ENCODE data around the gene BRI3.

BRI3 gene

GRCh38 chr7:98297626-98298286, 16.3 kb downstream of the BRI3 start:
- TF ChIP-seq SPI1 (IDR thresholded peaks at IDR 0.05; ENCODE audit: borderline replicate concordance, low read depth), result no peak
- no peak for TF ChIP-seq CTCF (IDR thresholded peaks at IDR 0.05; ENCODE audit: insufficient read depth, low read length)
- TF ChIP-seq POLR2AphosphoS5 (IDR thresholded peaks at IDR 0.05; ENCODE audit: low read depth), result no peak
- no peak for TF ChIP-seq GABPA (IDR thresholded peaks at IDR 0.05; ENCODE audit: low read depth)
- TF ChIP-seq, protein P1, sequence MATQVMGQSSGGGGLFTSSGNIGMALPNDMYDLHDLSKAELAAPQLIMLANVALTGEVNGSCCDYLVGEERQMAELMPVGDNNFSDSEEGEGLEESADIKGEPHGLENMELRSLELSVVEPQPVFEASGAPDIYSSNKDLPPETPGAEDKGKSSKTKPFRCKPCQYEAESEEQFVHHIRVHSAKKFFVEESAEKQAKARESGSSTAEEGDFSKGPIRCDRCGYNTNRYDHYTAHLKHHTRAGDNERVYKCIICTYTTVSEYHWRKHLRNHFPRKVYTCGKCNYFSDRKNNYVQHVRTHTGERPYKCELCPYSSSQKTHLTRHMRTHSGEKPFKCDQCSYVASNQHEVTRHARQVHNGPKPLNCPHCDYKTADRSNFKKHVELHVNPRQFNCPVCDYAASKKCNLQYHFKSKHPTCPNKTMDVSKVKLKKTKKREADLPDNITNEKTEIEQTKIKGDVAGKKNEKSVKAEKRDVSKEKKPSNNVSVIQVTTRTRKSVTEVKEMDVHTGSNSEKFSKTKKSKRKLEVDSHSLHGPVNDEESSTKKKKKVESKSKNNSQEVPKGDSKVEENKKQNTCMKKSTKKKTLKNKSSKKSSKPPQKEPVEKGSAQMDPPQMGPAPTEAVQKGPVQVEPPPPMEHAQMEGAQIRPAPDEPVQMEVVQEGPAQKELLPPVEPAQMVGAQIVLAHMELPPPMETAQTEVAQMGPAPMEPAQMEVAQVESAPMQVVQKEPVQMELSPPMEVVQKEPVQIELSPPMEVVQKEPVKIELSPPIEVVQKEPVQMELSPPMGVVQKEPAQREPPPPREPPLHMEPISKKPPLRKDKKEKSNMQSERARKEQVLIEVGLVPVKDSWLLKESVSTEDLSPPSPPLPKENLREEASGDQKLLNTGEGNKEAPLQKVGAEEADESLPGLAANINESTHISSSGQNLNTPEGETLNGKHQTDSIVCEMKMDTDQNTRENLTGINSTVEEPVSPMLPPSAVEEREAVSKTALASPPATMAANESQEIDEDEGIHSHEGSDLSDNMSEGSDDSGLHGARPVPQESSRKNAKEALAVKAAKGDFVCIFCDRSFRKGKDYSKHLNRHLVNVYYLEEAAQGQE (IDR thresholded peaks at IDR 0.05; ENCODE audit: insufficient replicate concordance, low read depth), result no peak

DNA sequence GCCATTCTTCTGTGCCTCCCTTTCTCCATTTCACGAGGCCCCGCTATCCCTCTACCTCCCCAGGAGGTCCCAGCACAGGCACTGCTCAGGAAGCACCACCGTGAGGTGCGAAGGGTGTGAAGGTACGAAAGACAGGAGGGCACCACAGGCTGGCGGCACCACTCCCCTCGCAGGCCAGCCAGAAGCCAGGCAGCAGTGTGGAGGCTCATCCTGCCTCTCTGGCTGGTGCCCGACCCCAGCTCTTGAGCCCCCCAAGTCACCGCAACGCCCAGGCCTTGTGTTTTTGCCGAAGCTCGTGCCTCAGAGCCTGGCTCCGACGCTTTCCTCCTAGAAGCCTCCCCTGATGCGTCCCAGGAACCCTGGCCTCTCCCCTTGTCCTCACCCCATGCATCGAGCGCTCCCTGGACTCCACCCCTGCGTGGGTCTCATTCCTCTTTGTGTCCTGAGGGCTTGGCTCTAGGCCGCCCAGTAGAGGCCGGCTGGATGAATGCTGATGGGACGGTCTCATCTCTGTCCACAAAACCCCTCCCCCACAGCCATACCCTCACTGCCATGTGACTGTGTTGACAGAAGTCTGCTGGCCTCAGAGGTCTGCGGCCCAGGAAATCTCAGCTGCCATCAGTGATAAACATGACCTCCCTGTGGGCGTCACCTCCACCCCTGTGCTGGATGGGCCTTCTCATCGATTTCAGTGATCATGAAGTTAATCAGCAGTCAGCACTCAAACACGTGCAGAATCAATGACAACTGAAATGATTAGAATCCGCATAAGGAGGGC, 19.3 kb downstream of the BRI3 start:
- TF ChIP-seq CTCF (IDR thresholded peaks at IDR 0.05; ENCODE audit: insufficient read depth, low read length), result no peak
- no peak for TF ChIP-seq SPI1 (IDR thresholded peaks at IDR 0.05; ENCODE audit: borderline replicate concordance, low read depth)
- TF ChIP-seq, protein P1 (IDR thresholded peaks at IDR 0.05; ENCODE audit: insufficient replicate concordance, low read depth), result no peak
- no peak for TF ChIP-seq POLR2AphosphoS5 (IDR thresholded peaks at IDR 0.05; ENCODE audit: low read depth)
- Histone ChIP-seq H3K4me3 (replicated peaks; ENCODE audit: insufficient read depth, low read length) (no peak overlapping the region), H3K27ac (replicated peaks) (no peak overlapping the region), H3K27me3 (ENCODE audit: insufficient read depth, poor library complexity, severe bottlenecking) (no peaks in the 10 kb centered on the region)
- no peak for DNase-seq (ENCODE audit: low read depth in 1 of 2, low spot score in 1 of 2)

More at GRCh38 chr7:98297626-98298286, 16.3 kb downstream of the BRI3 start:
- Histone ChIP-seq H3K27me3 (ENCODE audit: insufficient read depth, poor library complexity, severe bottlenecking) (no peaks in the 10 kb centered on the region), H3K27ac (replicated peaks) (no peak overlapping the region), H3K4me3 (replicated peaks; ENCODE audit: insufficient read depth, low read length) (no peak overlapping the region)
- DNase-seq (ENCODE audit: low read depth in 1 of 2, low spot score in 1 of 2), result no peak

DNA sequence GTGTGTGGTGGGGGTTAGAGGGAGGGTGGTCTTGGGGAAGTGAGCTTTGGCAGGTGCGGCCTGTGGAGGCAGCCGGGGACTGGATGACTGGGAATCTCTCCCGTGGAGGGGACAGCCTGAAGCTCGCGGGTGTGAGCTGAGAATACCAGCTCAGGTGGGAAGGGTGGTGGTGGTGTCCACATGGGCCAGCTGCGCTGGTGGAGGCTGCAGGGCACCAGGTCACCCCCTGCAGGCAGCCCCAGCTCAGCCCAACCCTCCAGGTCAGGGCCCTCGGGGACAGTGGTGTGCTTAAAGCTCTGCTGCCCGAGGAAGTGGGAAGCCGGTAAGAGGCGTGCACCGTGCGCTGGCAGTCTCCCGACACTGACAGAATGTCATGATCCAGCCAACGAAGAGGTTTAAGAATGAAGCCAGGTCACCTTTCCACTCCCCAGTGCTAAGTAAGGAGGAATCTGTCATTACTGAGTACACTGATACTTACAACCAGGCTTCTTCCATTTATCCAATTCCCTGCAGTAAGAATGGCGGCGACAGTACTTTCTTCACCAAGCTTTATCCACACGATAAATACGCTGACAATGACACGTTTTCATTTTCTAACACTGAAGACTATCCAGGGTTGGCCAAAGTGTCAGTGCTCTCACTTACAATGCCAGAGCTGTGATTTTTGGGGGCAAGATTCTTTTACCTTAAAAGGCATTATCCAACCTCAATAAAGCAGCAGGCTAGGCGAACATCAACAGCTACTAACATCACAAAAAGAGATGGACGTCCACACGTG, 20.4 kb downstream of the BRI3 start:
- H3K27ac ChIP-seq (replicated peaks), result no peak overlapping the region
- H3K27me3 ChIP-seq (ENCODE audit: insufficient read depth, poor library complexity, severe bottlenecking), result no peaks in the 10 kb centered on the region
- no peak overlapping the region for H3K4me3 ChIP-seq (replicated peaks; ENCODE audit: insufficient read depth, low read length)
- DNase-seq (ENCODE audit: low read depth in 1 of 2, low spot score in 1 of 2), result no peak
- no peak for TF ChIP-seq SPI1 (IDR thresholded peaks at IDR 0.05; ENCODE audit: borderline replicate concordance, low read depth)
- no peak for TF ChIP-seq POLR2AphosphoS5 (IDR thresholded peaks at IDR 0.05; ENCODE audit: low read depth)
- no peak for TF ChIP-seq GABPA (IDR thresholded peaks at IDR 0.05; ENCODE audit: low read depth)
- TF ChIP-seq, protein P1 (IDR thresholded peaks at IDR 0.05; ENCODE audit: insufficient replicate concordance, low read depth), result no peak
- TF ChIP-seq CTCF (IDR thresholded peaks at IDR 0.05; ENCODE audit: insufficient read depth, low read length), result no peak

Data from HL-60 (cell line).